Tibial nerve (tissue), 4 donors: Measurements from ENCODE around the gene LCMT1. TPM values are rescaled to one million over a fixed set of nuclear protein-coding genes. Genes with fewer than 3 reads are reported as not detected.

Experiments used
- DNase-seq, 2 donors: peaks; one replicate each; pipeline ENCODE4 v3.0.0-alpha.2; 2019; ENCODE audit warnings: low spot score in 2 of 2
- H3K27ac ChIP-seq, 4 donors: fragments of 200-600 bp; sonication (generic) in 3 of 4; one replicate each; pipeline ENCODE4 v1.5.1; 2017 to 2019; ENCODE audit warnings: mild to moderate bottlenecking in 1 of 4
- H3K27me3 ChIP-seq, 2 donors: fragments of 200-600 bp; sonication (generic) in 1 of 2; one replicate each; pipeline versions ENCODE4 v1.5.1 to v1.6.0; 2017 to 2019
- H3K36me3 ChIP-seq, 3 donors: fragments of 200-600 bp; sonication (generic); one replicate each; pipeline ENCODE4 v1.5.1; 2018 to 2019
- H3K4me1 ChIP-seq, 4 donors: fragments of 200-600 bp; sonication (generic) in 3 of 4; one replicate each; pipeline ENCODE4 v1.5.1; 2017 to 2019
- H3K4me3 ChIP-seq, 4 donors: fragments of 200-600 bp; sonication (generic) in 3 of 4; one replicate each; pipeline ENCODE4 v1.5.1; 2017 to 2019; ENCODE audit warnings: mild to moderate bottlenecking in 1 of 4, moderate library complexity in 1 of 4
- H3K9me3 ChIP-seq, 4 donors: fragments of 200-600 bp; sonication (generic) in 3 of 4; one replicate each; pipeline ENCODE4 v1.5.1; 2017 to 2019
- EP300 ChIP-seq, 2 donors: sonication (generic); formaldehyde crosslinking; IDR thresholded peaks; one replicate each; pipeline ENCODE4 v1.6.1; 2017; ENCODE audit warnings: antibody characterized with exemption in 2 of 2, mild to moderate bottlenecking in 1 of 2
- POLR2A ChIP-seq, 2 donors: fragments of 450-650 bp; IDR thresholded peaks; one replicate each; pipeline ENCODE4 v1.6.1; 2017; ENCODE audit warnings: antibody characterized with exemption in 2 of 2, mild to moderate bottlenecking in 2 of 2, moderate library complexity in 2 of 2
- WGBS, 2 donors: methylation state at CpG; one replicate each; pipeline ENCODE4 v1.1.5; 2018; 5-methylcytosine and 5-hydroxymethylcytosine counted together
- total RNA-seq, 4 donors: library from RNA; depleted of rRNA; stranded (reverse); fragments of >200 nt; gene quantifications; one replicate each; pipeline ENCODE4 v1.1.0, GENCODE V29; 2016
- TF ChIP-seq, protein P1 (sequence below), 5 experiments: fragments of 200-600 bp in 3 of 5; fragments of 450-650 bp in 2 of 5; sonication (generic) in 3 of 5; IDR thresholded peaks; one replicate each; pipeline ENCODE4 v1.5.1; 2016 to 2019; ENCODE audit warnings: antibody characterized with exemption in 5 of 5, mild to moderate bottlenecking in 3 of 5, moderate library complexity in 2 of 5

Gene LCMT1
- total RNA-seq, 4 donors from 2014 or later = 21.6 to 56.4 (median 33.8) TPM

DNA sequence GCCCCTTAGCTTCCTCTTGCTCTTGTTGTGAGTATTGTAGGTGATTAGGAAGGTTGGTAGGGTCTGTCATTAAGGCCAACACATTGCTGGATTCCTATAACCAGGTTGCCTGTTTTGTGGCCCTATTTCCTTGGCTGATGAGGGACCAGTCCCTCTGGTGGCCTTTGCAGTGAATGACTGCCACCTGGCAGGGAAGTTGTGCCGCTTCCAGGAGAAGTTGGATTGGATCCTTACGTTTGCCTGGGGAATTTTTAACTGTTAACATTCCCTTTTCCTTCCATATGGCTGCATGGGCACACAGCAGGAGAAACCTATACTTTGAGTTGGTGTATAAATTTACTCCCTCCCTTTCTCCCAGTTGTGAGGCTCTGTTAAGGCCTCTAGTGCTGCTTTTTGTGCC, 32.4 kb downstream of the LCMT1 start:
- H3K4me3 ChIP-seq = no peak overlapping the region
- WGBS, 2 donors = 31 to 34% methylated on average over 2 of the region's 2 CpGs
- H3K27ac ChIP-seq = no peak overlapping the region
- no peaks in the 10 kb centered on the region for H3K9me3 ChIP-seq
- TF ChIP-seq EP300 (IDR thresholded peaks at IDR 0.05) (no peak), POLR2A (IDR thresholded peaks at IDR 0.05) (no peak)
- TF ChIP-seq, protein P1, sequence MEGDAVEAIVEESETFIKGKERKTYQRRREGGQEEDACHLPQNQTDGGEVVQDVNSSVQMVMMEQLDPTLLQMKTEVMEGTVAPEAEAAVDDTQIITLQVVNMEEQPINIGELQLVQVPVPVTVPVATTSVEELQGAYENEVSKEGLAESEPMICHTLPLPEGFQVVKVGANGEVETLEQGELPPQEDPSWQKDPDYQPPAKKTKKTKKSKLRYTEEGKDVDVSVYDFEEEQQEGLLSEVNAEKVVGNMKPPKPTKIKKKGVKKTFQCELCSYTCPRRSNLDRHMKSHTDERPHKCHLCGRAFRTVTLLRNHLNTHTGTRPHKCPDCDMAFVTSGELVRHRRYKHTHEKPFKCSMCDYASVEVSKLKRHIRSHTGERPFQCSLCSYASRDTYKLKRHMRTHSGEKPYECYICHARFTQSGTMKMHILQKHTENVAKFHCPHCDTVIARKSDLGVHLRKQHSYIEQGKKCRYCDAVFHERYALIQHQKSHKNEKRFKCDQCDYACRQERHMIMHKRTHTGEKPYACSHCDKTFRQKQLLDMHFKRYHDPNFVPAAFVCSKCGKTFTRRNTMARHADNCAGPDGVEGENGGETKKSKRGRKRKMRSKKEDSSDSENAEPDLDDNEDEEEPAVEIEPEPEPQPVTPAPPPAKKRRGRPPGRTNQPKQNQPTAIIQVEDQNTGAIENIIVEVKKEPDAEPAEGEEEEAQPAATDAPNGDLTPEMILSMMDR (IDR thresholded peaks at IDR 0.05) = no peak
- DNase-seq = no peak
- no peaks in the 10 kb centered on the region for H3K27me3 ChIP-seq
- peaks cover 0 to 100% (median 17%) of the 10 kb centered on the region in 3 donors for H3K36me3 ChIP-seq
- H3K4me1 ChIP-seq = peaks cover 0 to 3% (median 0%) of the 10 kb centered on the region in 4 donors

DNA sequence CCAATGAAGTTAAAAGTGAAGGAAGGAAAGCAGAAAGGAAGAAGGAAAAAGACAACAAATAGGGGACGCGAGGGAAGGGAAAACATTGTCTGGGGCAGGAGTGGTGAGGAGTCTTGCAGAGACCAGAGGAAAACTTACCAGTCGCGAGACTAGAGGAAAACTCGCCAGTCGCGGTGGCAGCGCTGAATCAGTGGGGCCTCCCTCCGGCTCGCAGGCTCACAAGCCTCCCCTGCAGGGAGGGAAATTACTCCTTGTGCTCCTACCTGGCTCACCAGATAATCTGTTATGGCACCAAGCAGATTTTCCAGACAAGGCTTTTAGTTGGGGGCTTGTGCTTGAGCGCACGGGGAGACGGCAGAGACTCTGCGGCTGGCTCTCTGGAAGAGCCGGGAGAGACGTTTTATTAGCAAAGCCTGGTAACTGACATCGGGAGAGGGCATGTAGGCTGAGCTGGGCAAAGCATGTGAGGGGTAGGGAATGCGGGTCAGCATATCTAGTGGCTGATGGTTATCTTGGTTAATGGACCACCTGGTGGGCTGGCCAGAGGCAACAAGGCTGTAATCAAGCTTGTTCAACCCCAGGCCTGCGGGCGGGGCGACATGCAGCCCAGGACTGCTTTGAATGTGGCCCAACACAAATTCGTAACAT, 37.1 kb downstream of the LCMT1 start:
- H3K27ac ChIP-seq = no peak overlapping the region
- H3K4me1 ChIP-seq = peaks cover 0 to 4% (median 0%) of the 10 kb centered on the region in 4 donors
- H3K4me3 ChIP-seq = no peak overlapping the region
- no peaks in the 10 kb centered on the region for H3K9me3 ChIP-seq
- H3K36me3 ChIP-seq = peaks cover 0 to 79% (median 9%) of the 10 kb centered on the region in 3 donors
- 77 to 82% methylated on average over 22 of the region's 22 CpGs for WGBS, 2 donors
- no peak for DNase-seq
- no peak for TF ChIP-seq EP300 (IDR thresholded peaks at IDR 0.05)
- TF ChIP-seq POLR2A (IDR thresholded peaks at IDR 0.05) = no peak
- TF ChIP-seq, protein P1 (IDR thresholded peaks at IDR 0.05) = no peak
- no peaks in the 10 kb centered on the region for H3K27me3 ChIP-seq

DNA sequence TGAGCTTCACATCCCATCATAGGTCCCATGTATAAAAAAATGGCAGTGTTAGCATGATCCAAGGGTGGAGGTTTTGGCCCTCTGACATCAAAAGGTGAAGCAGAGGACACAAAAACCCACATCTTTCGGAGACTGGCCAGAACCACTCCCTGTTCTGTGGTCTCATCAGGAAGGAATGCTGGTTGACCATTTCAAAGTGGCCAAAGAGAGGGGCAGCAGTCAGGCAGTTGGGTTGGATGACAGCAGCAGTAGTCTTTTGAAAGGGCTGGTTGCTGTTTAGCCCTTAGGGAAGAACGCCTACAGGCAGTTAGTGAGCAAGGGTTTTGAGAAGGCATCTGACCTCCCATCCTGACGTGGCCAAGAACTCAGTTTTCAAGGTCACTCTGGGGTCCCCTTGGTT, 40.5 kb downstream of the LCMT1 start:
- DNase-seq = no peak
- Histone ChIP-seq H3K27ac (no peak overlapping the region), H3K4me3 (no peak overlapping the region), H3K27me3 (no peaks in the 10 kb centered on the region), H3K4me1 (peaks cover 0 to 4% (median 0%) of the 10 kb centered on the region in 4 donors), H3K9me3 (no peaks in the 10 kb centered on the region), H3K36me3 (peaks cover 0 to 69% (median 0%) of the 10 kb centered on the region in 3 donors)
- 52 to 62% methylated on average over 3 of the region's 3 CpGs for WGBS, 2 donors
- TF ChIP-seq EP300 (IDR thresholded peaks at IDR 0.05) (no peak), POLR2A (IDR thresholded peaks at IDR 0.05) (no peak)
- TF ChIP-seq, protein P1 (IDR thresholded peaks at IDR 0.05) = no peak

DNA sequence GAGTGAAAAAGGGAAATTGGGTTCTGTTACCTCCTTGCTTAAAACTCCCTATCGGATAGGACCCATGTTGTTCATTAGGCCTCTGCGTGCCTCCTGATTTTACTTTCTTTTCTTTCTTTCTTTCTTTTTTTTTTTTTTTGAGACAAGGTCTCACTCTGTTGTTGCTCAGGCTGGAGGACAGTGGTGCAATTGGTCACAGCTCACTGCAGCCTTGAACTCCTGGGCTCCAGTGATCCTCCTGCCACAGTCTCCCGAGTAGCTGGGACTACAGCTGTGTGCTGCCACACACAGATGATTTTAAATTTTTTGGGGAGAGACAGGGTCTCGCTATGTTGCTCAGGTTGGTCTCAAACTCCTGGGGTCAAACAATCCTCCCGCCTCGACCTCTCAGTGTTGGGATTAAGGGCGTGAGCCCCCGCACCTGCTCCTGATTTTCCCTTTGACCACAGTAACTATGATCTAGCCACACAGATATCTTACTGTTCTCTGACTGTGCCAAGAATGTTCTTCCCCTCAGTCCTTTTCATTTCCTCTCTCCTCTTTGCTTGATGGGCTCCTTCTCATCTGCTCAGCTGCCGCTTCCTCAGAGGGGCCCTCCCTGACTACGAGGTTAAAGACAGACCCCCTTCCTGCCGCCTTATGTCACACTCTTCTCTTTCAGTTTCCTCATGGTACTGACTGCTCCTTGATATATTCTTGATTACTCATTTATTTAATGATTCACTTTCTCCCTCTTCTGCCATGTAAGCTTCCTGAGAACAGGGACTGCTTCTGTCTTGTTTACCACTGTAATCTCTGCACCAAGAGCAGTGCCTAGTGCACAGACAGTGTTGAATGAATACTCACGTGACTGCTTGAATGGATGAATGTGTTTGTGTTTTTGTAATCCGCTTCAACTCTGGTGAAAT, 44.3 kb downstream of the LCMT1 start:
- H3K36me3 ChIP-seq = peaks cover 0 to 78% (median 0%) of the 10 kb centered on the region in 3 donors
- no peak overlapping the region for H3K4me3 ChIP-seq
- no peaks in the 10 kb centered on the region for H3K9me3 ChIP-seq
- no peaks in the 10 kb centered on the region for H3K27me3 ChIP-seq
- DNase-seq = no peak
- H3K27ac ChIP-seq = no peak overlapping the region
- WGBS, 2 donors = 89 to 93% methylated on average over 13 of the region's 13 CpGs
- peaks cover 0 to 4% (median 0%) of the 10 kb centered on the region in 4 donors for H3K4me1 ChIP-seq
- TF ChIP-seq EP300 (IDR thresholded peaks at IDR 0.05) = no peak

DNA sequence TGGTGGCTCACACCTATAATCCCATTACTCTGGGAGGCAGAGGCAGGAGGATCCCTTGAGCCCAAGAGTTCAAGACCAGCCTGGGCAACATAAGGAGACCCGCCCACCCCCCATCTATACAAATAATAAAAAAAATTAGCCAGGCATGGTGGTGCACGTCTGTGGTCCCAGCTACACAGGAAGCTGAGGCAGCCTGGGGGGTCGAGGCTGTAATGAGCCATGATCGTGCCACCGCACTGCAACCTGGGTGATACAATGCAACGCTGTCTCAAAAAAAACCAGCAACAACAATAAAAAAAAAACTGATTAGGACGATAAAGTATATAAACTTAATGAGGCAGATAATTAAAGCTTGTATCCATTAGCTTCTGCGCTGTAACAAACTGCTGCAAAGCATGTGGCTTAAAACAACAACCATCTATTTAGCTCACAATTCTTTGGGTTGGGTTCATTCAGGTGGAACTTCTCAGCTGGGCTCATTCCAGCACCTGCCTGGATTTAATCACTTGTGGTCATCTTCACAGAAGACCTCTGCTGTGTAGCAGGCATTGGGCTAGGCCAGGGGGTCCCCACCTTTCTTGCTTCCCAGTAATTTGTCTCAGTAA, 45.8 kb downstream of the LCMT1 start:
- Histone ChIP-seq H3K27ac (no peak overlapping the region), H3K9me3 (no peaks in the 10 kb centered on the region), H3K4me1 (no peaks in the 10 kb centered on the region), H3K27me3 (no peaks in the 10 kb centered on the region), H3K4me3 (no peak overlapping the region), H3K36me3 (peaks cover 0 to 84% (median 0%) of the 10 kb centered on the region in 3 donors)
- TF ChIP-seq EP300 (IDR thresholded peaks at IDR 0.05) = no peak
- DNase-seq = no peak
- 89 to 92% methylated on average over 8 of the region's 8 CpGs for WGBS, 2 donors
